B cell (primary cell): ENCODE measurements around the gene PLIN5.

Source experiments
- EZH2 ChIP-seq: IDR thresholded peaks from 2 replicates; pipeline ENCODE4 v1.6.1; 2012; ENCODE audit warnings: borderline replicate concordance, low read depth, mild to moderate bottlenecking, moderate library complexity, low read length; ENCODE audit not compliant: insufficient read depth, poor library complexity, severe bottlenecking
- TF ChIP-seq, protein P1 (sequence below): fragments of 200-600 bp; IDR thresholded peaks from one replicate; pipeline ENCODE4 v1.8.0; 2022; ENCODE audit warnings: antibody characterized with exemption, mild to moderate bottlenecking

DNA sequence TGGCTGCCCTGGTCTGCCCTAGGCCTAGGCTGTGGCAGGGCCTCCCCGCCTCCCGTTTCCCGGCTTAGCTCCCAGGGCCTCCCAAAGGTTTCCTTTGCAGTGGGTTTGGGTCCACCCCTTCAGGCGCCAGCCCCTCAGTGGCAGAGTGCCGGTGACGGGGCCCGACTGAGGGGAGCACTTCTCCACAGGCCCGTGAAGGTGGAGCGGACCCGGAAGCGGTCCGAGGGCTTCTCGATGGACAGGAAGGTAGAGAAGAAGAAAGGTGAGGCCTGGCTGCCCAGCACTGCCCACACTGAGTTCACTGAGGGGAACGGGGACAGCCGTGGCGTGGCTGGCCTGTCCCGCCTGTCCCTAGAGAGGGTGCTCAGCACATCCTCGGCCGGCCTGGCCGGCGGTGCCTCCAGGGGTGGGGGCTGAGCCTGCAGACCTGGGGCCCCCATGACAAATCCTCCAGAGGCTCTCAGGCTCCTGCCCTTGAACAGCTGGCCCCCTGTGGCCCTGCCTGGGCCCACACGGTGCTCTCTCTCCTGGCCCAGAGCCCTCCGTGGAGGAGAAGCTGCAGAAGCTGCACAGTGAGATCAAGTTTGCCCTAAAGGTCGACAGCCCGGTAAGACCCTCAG, 37.1 kb downstream of the PLIN5 start:
- TF ChIP-seq EZH2: no peak
- TF ChIP-seq, protein P1, sequence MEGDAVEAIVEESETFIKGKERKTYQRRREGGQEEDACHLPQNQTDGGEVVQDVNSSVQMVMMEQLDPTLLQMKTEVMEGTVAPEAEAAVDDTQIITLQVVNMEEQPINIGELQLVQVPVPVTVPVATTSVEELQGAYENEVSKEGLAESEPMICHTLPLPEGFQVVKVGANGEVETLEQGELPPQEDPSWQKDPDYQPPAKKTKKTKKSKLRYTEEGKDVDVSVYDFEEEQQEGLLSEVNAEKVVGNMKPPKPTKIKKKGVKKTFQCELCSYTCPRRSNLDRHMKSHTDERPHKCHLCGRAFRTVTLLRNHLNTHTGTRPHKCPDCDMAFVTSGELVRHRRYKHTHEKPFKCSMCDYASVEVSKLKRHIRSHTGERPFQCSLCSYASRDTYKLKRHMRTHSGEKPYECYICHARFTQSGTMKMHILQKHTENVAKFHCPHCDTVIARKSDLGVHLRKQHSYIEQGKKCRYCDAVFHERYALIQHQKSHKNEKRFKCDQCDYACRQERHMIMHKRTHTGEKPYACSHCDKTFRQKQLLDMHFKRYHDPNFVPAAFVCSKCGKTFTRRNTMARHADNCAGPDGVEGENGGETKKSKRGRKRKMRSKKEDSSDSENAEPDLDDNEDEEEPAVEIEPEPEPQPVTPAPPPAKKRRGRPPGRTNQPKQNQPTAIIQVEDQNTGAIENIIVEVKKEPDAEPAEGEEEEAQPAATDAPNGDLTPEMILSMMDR: no peak
